Smooth muscle cell (in vitro differentiated cells): ENCODE measurements around the gene MOB3B. TPM values are rescaled to one million over a fixed set of nuclear protein-coding genes. Genes with fewer than 3 reads are reported as not detected.

Experiments used
- DNase-seq: peaks from one replicate; lab custom pipeline; 2025; ENCODE audit not compliant: unreplicated experiment; lab: John Stamatoyannopoulos, UW
- H2AFZ ChIP-seq: fragments of 200-600 bp; sonication (generic); 2 replicates; pipeline ENCODE4 v1.6.0; 2016; ENCODE audit warnings: antibody characterized with exemption, low read depth, mild to moderate bottlenecking
- H3F3A ChIP-seq: fragments of 200-600 bp; sonication (generic); 2 replicates; pipeline ENCODE4 v1.6.0; 2017; ENCODE audit warnings: antibody characterized with exemption, low read depth
- H3K27ac ChIP-seq: fragments of 200-600 bp; sonication (generic); 2 replicates; pipeline ENCODE4 v1.5.1; 2016; ENCODE audit warnings: low read depth, mild to moderate bottlenecking
- H3K27me3 ChIP-seq: fragments of 200-600 bp; sonication (generic); 2 replicates; pipeline ENCODE4 v1.6.1; 2016; ENCODE audit warnings: low read depth, mild to moderate bottlenecking
- H3K36me3 ChIP-seq: fragments of 200-600 bp; sonication (generic); 2 replicates; pipeline ENCODE4 v1.5.1; 2016; ENCODE audit warnings: low read depth
- H3K4me1 ChIP-seq: fragments of 200-600 bp; sonication (generic); 2 replicates; pipeline ENCODE4 v1.5.1; 2016; ENCODE audit warnings: low read depth
- H3K4me2 ChIP-seq: fragments of 200-600 bp; sonication (generic); 2 replicates; pipeline ENCODE4 v1.6.0; 2016; ENCODE audit warnings: mild to moderate bottlenecking
- H3K4me3 ChIP-seq: fragments of 200-600 bp; sonication (generic); 2 replicates; pipeline ENCODE4 v1.5.1; 2016; ENCODE audit warnings: mild to moderate bottlenecking
- H3K79me2 ChIP-seq: fragments of 200-600 bp; sonication (generic); 2 replicates; pipeline ENCODE4 v1.6.0; 2016; ENCODE audit warnings: low read depth, mild to moderate bottlenecking
- H3K9ac ChIP-seq: fragments of 200-600 bp; sonication (generic); 2 replicates; pipeline ENCODE4 v1.6.0; 2016; ENCODE audit warnings: low read depth
- H3K9me3 ChIP-seq: fragments of 200-600 bp; sonication (generic); replicated peaks from 2 replicates; pipeline ENCODE4 v1.5.1; 2016; ENCODE audit warnings: low read depth
- H4K20me1 ChIP-seq: fragments of 200-600 bp; sonication (generic); 2 replicates; pipeline ENCODE4 v1.6.0; 2016; ENCODE audit warnings: low read depth
- CTCF ChIP-seq: fragments of 200-600 bp; sonication (generic); IDR thresholded peaks from 2 replicates; pipeline ENCODE4 v1.5.1; 2017; ENCODE audit warnings: borderline replicate concordance, mild to moderate bottlenecking, antibody characterized with exemption; ENCODE audit not compliant: insufficient read depth, poor library complexity, severe bottlenecking
- WGBS: methylation state at CpG from one replicate; pipeline ENCODE4 v1.1.7; 2016; ENCODE audit warnings: low lambda C conversion rate; 5-methylcytosine and 5-hydroxymethylcytosine counted together
- polyA plus RNA-seq: library from polyadenylated mRNA; unstranded; fragments of >200 nt; fragmentation: Nextera tagmentation; extraction: Ambion mirVana; gene quantifications from 2 replicates; pipeline ENCODE4 v1.2.1, GENCODE V29; 2016
- total RNA-seq: library from RNA; depleted of rRNA; stranded (reverse); fragments of >200 nt; gene quantifications from 2 replicates; pipeline ENCODE4 v1.2.3, GENCODE V29; 2014

Gene MOB3B
- total and polyA plus RNA-seq, 2 experiments from 2014 or later, result 1.7 to 5.8 TPM

GRCh38 chr9:27279611-27280010, 250.0 kb downstream of the MOB3B start:
- H3K9ac ChIP-seq, result no peak overlapping the region
- no peak overlapping the region for H2AFZ ChIP-seq
- H3K9me3 ChIP-seq, result no peaks in the 10 kb centered on the region
- H3K36me3 ChIP-seq, result no peaks in the 10 kb centered on the region
- no peak overlapping the region for H3K4me2 ChIP-seq
- no peak overlapping the region for H3K4me3 ChIP-seq
- no peak for DNase-seq
- no peaks in the 10 kb centered on the region for H4K20me1 ChIP-seq
- no peaks in the 10 kb centered on the region for H3K4me1 ChIP-seq
- WGBS, result 88% methylated on average over 3 of the region's 3 CpGs
- H3K27ac ChIP-seq, result no peak overlapping the region
- peaks cover 4% of the 10 kb centered on the region for H3K27me3 ChIP-seq
- TF ChIP-seq CTCF, result no peak
- no peaks in the 10 kb centered on the region for H3K79me2 ChIP-seq
- no peaks in the 10 kb centered on the region for H3F3A ChIP-seq

GRCh38 chr9:27278374-27278773, 251.2 kb downstream of the MOB3B start:
- no peaks in the 10 kb centered on the region for H3K27me3 ChIP-seq
- H3K4me2 ChIP-seq, result no peak overlapping the region
- WGBS, result 93% methylated on average over 1 of the region's 1 CpG
- no peak overlapping the region for H3K27ac ChIP-seq
- no peak overlapping the region for H3K4me3 ChIP-seq
- H3K9ac ChIP-seq, result no peak overlapping the region
- H2AFZ ChIP-seq, result no peak overlapping the region
- TF ChIP-seq CTCF, result no peak
- no peaks in the 10 kb centered on the region for H3K4me1 ChIP-seq
- no peaks in the 10 kb centered on the region for H4K20me1 ChIP-seq
- DNase-seq, result no peak
- no peaks in the 10 kb centered on the region for H3K9me3 ChIP-seq
- no peaks in the 10 kb centered on the region for H3K79me2 ChIP-seq
- H3F3A ChIP-seq, result no peaks in the 10 kb centered on the region
- H3K36me3 ChIP-seq, result no peaks in the 10 kb centered on the region

- no peaks in the 10 kb centered on the region for H3K27me3 ChIP-seq
- H2AFZ ChIP-seq, result peak overlapping the region; percentile 88
- TF ChIP-seq CTCF, result peak; percentile 79
- no peaks in the 10 kb centered on the region for H3K4me1 ChIP-seq
- peak overlapping the region; percentile 80 for H3K4me2 ChIP-seq
- no peaks in the 10 kb centered on the region for H3F3A ChIP-seq
- no peaks in the 10 kb centered on the region for H4K20me1 ChIP-seq
- H3K36me3 ChIP-seq, result no peaks in the 10 kb centered on the region
- H3K79me2 ChIP-seq, result no peaks in the 10 kb centered on the region
- no peak overlapping the region for H3K27ac ChIP-seq
- peak overlapping the region; percentile 42 for H3K4me3 ChIP-seq
- 44% methylated on average over 12 of the region's 12 CpGs for WGBS
- no peaks in the 10 kb centered on the region for H3K9me3 ChIP-seq
- H3K9ac ChIP-seq, result no peak overlapping the region
- no peak for DNase-seq
Measured at GRCh38 chr9:27276193-27277030, 253.2 kb downstream of the MOB3B start.

Other genes starting within 250 kb of the MOB3B start
- gene EQTN, start 232.7 kb downstream of the MOB3B start, total RNA-seq, result not detected in 2 replicates
- gene EQTN, start 232.7 kb downstream of the MOB3B start, polyA plus RNA-seq, result not detected in 2 replicates
- gene IFNK, start 5.5 kb downstream of the MOB3B start, total RNA-seq, result not detected in 2 replicates
- not detected in 2 replicates for gene IFNK, start 5.5 kb downstream of the MOB3B start, polyA plus RNA-seq
- gene C9orf72, start 43.7 kb upstream of the MOB3B start, total RNA-seq, result 12.5 and 23.8 TPM in 2 replicates
- gene C9orf72, start 43.7 kb upstream of the MOB3B start, polyA plus RNA-seq, result 6.1 and 8.2 TPM in 2 replicates